AG10803 (cell line): ENCODE data around the gene POFUT2.

ENCODE experiments used
- DNase-seq: peaks from one replicate; pipeline ENCODE4 v3.0.0; 2010; ENCODE audit warnings: low read depth
- H3K4me3 ChIP-seq: 2 replicates; pipeline ENCODE4 v1.5.1; 2011; ENCODE audit warnings: mild to moderate bottlenecking, low read length, control low read depth
- CTCF ChIP-seq: conservative IDR thresholded peaks from 2 replicates; pipeline ENCODE4 v1.5.1; 2011; ENCODE audit warnings: mild to moderate bottlenecking, low read length, control low read depth, inconsistent platforms

POFUT2 gene

GRCh38 chr21:45299026-45299863 lies 11.6 kb upstream of the POFUT2 start:
- TF ChIP-seq CTCF = no peak
- no peak overlapping the region for H3K4me3 ChIP-seq
- DNase-seq = no peak

DNA sequence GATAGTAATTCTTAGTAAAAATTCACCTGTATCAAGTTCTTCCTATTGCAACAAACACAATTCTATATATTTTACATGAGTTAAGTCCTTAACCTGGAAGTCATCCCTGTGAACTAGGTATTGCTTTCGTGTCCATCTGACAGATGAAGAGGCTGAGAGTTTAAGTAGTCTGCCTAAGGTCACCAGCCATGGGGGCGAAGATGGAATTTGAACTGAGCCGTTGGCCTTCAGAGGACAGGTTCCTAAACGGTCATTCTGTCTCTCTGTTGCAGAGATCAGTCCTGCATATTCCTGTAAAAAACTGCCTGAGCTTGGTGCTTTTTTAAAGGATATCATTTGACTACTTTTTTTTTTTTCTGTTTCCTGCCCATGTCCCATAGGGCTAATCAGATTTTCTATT lies 10.2 kb upstream of the POFUT2 start:
- no peak for TF ChIP-seq CTCF
- H3K4me3 ChIP-seq = no peak overlapping the region
- no peak for DNase-seq

- H3K4me3 ChIP-seq = no peak overlapping the region
- no peak for TF ChIP-seq CTCF
- no peak for DNase-seq
Measured at GRCh38 chr21:45297329-45297728, 9.6 kb upstream of the POFUT2 start.

- H3K4me3 ChIP-seq = no peak overlapping the region
- no peak for DNase-seq
- TF ChIP-seq CTCF = no peak
Measured at GRCh38 chr21:45296638-45297037, 8.9 kb upstream of the POFUT2 start.

DNA sequence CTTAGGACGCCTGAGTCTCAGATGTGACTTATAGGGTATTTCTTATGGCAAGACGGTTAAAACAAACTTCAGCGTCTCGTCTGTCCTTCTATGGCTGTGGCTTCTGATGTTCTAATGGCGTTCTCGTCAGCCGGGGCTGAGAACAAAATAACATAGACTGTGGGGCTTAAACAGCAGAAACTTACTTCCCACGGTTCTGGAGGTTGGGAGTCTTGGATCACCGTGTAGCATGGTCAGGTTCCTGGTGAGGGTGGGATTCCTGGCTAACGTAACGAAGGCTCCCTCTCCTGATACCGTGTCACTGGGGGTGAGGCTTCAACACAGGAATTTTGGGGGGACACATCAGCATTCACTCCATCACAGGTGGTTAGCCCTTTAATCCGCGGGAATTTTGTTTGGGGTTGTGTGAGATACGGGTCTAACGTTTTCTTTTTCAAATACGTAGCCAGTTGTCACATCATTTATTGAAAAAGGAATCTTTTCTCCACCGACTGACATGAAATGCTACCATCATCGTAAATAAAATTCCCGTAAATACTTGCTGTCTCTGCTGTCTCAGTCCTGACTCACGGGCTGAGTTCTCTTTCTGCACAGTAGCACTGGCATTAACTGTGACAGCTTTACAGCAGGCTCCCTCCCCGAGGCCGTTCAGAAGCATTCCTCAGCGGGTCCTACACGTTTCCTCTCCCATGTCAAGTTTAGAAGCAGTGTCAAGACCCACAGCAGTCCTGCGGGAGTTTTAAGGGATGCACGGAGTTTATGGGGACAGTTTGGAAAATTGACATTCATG lies 8.1 kb upstream of the POFUT2 start:
- DNase-seq = peak; percentile 82
- no peak overlapping the region for H3K4me3 ChIP-seq

GRCh38 chr21:45294509-45295291 lies 7.0 kb upstream of the POFUT2 start:
- peak; percentile 95 for DNase-seq
- no peak overlapping the region for H3K4me3 ChIP-seq
- TF ChIP-seq CTCF = no peak

More for the DNA sequence above, 8.1 kb upstream of the POFUT2 start:
- no peak for TF ChIP-seq CTCF
